Osteoblast (primary cell): Measurements from ENCODE around the gene IDH3B. TPM values are rescaled to one million over a fixed set of nuclear protein-coding genes. Genes with fewer than 3 reads are reported as not detected.

Source experiments
- DNase-seq: peaks from one replicate; pipeline ENCODE4 v3.0.0; 2011; ENCODE audit warnings: low spot score, mixed read lengths; ENCODE audit not compliant: insufficient read length; ENCODE audit errors: missing footprints
- H2AFZ ChIP-seq: 2 replicates; pipeline ENCODE4 v1.6.0; 2011; ENCODE audit warnings: mild to moderate bottlenecking, low read length
- H3K27ac ChIP-seq: 2 replicates; pipeline ENCODE4 v1.5.1; 2011; ENCODE audit warnings: mild to moderate bottlenecking, low read depth, low read length, moderate library complexity
- H3K27me3 ChIP-seq: 2 replicates; pipeline ENCODE4 v1.6.0; 2012; ENCODE audit warnings: mild to moderate bottlenecking, control low read depth, inconsistent platforms, low read length, moderate library complexity; ENCODE audit not compliant: insufficient read depth
- H3K36me3 ChIP-seq: 2 replicates; pipeline ENCODE4 v1.5.1; 2011; ENCODE audit warnings: mild to moderate bottlenecking, low read length, control low read depth, moderate library complexity; ENCODE audit not compliant: insufficient read depth
- H3K4me1 ChIP-seq: 2 replicates; pipeline ENCODE4 v1.5.1; 2011; ENCODE audit warnings: mild to moderate bottlenecking, low read length, control low read depth, moderate library complexity; ENCODE audit not compliant: insufficient read depth
- H3K4me2 ChIP-seq: 2 replicates; pipeline ENCODE4 v1.6.0; 2011; ENCODE audit warnings: mild to moderate bottlenecking, low read length; ENCODE audit not compliant: insufficient read depth
- H3K4me3 ChIP-seq: fragments of 200-600 bp; sonication (generic); 3 replicates; pipeline ENCODE4 v1.5.1; 2012; ENCODE audit warnings: mild to moderate bottlenecking, low read length, inconsistent platforms; ENCODE audit not compliant: insufficient read depth
- H3K79me2 ChIP-seq: 2 replicates; pipeline ENCODE4 v1.6.0; 2012; ENCODE audit warnings: mild to moderate bottlenecking, low read length, control low read depth, inconsistent platforms; ENCODE audit not compliant: insufficient read depth
- H3K9me3 ChIP-seq: 2 replicates; pipeline ENCODE4 v1.5.1; 2011; ENCODE audit warnings: low read depth, low read length, control low read depth
- H4K20me1 ChIP-seq: 2 replicates; pipeline ENCODE4 v1.6.0; 2012; ENCODE audit warnings: mild to moderate bottlenecking, low read length, control low read depth; ENCODE audit not compliant: insufficient read depth
- total RNA-seq: library from RNA; depleted of rRNA; stranded (reverse); fragments of >200 nt; gene quantifications from 2 replicates; pipeline ENCODE4 v1.2.3, GENCODE V29; 2012
- TF ChIP-seq, protein P1 (sequence below): IDR thresholded peaks from 2 replicates; pipeline ENCODE4 v1.5.1; 2011; ENCODE audit warnings: mild to moderate bottlenecking, low read depth, low read length, moderate library complexity; ENCODE audit errors: extremely low read depth

The IDH3B gene
- total RNA-seq, 1 donor = 71.7 TPM

DNA sequence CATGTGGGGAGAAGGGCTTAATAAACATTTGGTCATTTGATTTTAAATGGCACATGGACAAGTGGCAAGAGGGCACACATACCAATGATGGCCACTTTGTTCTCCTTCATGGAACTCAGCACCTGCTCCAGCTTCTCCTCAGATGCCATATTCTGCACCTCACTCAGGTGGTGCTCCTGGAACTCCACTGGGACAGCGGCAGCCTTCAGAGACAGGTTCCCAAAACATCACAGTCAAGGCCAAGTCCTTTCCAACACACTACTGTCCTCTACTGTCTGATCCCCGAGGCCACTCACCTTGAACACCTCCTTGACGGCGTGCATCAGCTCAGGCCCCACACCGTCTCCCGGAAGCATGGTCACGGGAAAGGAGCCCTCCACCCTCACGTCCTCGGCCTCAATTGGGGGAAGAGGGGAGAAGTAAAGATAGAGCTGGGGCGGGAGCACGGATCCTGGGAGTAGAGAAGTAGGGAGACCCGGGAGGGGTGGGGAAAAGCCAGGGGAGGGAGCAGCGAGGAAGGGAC is 591 bp downstream of the IDH3B start:
- Histone ChIP-seq H3K27me3 (peaks cover 3% of the 10 kb centered on the region), H3K4me3 (peak overlapping the region; percentile 94), H3K4me1 (peaks cover 10% of the 10 kb centered on the region), H3K4me2 (peak overlapping the region; percentile 99), H3K9me3 (no peaks in the 10 kb centered on the region), H3K79me2 (peaks cover 21% of the 10 kb centered on the region), H4K20me1 (peaks cover 7% of the 10 kb centered on the region), H3K36me3 (peaks cover 29% of the 10 kb centered on the region), H3K27ac (peak overlapping the region; percentile 97), H2AFZ (peak overlapping the region; percentile 95)
- TF ChIP-seq, protein P1, sequence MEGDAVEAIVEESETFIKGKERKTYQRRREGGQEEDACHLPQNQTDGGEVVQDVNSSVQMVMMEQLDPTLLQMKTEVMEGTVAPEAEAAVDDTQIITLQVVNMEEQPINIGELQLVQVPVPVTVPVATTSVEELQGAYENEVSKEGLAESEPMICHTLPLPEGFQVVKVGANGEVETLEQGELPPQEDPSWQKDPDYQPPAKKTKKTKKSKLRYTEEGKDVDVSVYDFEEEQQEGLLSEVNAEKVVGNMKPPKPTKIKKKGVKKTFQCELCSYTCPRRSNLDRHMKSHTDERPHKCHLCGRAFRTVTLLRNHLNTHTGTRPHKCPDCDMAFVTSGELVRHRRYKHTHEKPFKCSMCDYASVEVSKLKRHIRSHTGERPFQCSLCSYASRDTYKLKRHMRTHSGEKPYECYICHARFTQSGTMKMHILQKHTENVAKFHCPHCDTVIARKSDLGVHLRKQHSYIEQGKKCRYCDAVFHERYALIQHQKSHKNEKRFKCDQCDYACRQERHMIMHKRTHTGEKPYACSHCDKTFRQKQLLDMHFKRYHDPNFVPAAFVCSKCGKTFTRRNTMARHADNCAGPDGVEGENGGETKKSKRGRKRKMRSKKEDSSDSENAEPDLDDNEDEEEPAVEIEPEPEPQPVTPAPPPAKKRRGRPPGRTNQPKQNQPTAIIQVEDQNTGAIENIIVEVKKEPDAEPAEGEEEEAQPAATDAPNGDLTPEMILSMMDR = no peak
- no peak for DNase-seq

DNA sequence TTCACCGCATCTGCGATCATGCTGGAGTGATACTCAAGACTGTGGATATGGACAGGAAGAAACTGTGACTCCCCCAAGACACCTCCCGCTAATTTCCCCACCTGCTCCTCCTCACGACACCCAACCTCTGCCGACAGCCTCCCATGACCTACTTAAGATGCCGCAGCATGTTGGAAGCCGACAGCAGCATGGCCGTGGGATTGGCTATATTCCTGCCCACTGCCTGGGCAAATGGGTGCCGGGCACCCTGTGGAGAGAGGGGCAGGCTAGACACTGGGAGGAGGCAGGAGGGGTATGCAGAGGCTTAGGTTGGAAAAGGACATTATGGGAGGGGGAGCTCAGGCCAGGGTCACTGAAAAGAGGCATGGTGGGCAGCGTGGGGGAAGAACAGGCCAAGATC is 4.5 kb downstream of the IDH3B start:
- no peak overlapping the region for H3K4me2 ChIP-seq
- no peak overlapping the region for H3K4me3 ChIP-seq
- no peak overlapping the region for H2AFZ ChIP-seq
- TF ChIP-seq, protein P1 = no peak
- peaks cover 40% of the 10 kb centered on the region for H3K79me2 ChIP-seq
- H3K36me3 ChIP-seq = peaks cover 68% of the 10 kb centered on the region
- DNase-seq = no peak
- H3K4me1 ChIP-seq = peaks cover 15% of the 10 kb centered on the region
- no peaks in the 10 kb centered on the region for H3K9me3 ChIP-seq
- no peaks in the 10 kb centered on the region for H3K27me3 ChIP-seq
- no peak overlapping the region for H3K27ac ChIP-seq
- peaks cover 34% of the 10 kb centered on the region for H4K20me1 ChIP-seq

DNA sequence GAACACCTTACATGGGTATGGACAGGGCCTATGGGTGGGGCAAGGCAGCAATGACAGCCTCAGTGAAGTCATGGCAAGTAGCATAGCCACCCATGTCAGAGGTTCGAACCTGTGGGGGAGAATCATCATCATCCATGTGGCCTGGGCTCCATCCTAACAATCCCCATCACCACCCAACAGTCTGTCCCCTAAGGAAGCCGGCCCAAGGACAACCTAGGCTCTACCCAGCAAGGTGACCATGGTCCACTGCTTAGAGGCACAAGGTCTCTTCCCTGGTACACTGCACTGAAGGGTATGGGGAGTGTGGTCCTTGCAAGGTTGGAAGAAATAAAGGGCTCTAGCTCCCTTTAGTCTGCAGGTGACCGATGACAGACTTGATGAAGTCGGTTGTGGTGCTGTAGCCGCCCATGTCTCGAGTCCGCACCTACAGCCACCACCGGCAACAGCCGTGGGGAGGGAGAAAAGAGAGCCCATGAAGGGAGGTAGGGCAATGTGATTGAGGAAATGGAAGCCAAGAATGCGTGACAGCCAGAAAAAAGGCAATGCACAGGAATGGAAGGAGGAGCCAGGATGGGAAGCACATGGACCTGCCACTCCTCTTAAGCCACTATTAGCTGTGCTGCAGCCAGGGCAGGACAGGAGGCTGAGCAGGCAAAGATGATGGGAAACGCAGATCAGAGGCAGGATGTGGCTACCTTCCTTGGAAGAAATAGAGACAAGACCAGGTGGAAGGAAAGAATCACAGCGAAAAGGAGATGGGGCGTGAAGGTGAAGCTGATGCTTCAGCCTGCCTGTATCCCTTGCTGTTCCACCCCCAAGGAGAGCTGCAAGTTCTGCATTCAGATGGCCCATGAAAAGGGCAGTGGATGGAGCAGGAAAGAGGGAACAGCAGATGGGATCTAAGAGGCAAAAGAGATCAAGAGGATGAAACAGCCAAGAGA is 5.3 kb downstream of the IDH3B start:
- Histone ChIP-seq H2AFZ (no peak overlapping the region), H3K27ac (no peak overlapping the region), H3K4me3 (no peak overlapping the region), H3K36me3 (peaks cover 74% of the 10 kb centered on the region), H3K27me3 (no peaks in the 10 kb centered on the region), H3K4me2 (no peak overlapping the region), H3K79me2 (peaks cover 46% of the 10 kb centered on the region), H4K20me1 (peaks cover 43% of the 10 kb centered on the region), H3K9me3 (no peaks in the 10 kb centered on the region), H3K4me1 (peaks cover 21% of the 10 kb centered on the region)
- no peak for DNase-seq
- TF ChIP-seq, protein P1 = no peak

DNA sequence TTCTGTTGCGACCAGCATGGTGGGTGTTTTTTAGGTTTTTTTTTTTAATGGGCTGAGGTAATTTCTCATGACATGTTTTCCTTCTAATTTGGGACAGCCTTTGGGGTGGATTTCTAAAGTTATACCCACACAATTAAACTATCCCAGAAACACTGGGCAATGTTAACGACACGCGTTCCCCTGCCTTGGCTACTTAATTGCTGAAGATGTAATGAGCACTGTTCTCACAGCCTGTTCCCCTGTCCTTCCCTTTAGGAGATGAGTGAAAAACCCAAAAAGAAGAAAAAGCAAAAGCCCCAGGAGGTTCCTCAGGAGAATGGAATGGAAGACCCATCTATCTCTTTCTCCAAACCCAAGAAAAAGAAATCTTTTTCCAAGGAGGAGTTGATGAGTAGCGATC is 6.3 kb downstream of the IDH3B start:
- Histone ChIP-seq H3K79me2 (peaks cover 46% of the 10 kb centered on the region), H3K4me3 (no peak overlapping the region), H3K4me1 (peaks cover 14% of the 10 kb centered on the region), H3K9me3 (no peaks in the 10 kb centered on the region), H4K20me1 (peaks cover 44% of the 10 kb centered on the region), H2AFZ (no peak overlapping the region), H3K27ac (no peak overlapping the region), H3K36me3 (peaks cover 74% of the 10 kb centered on the region), H3K4me2 (no peak overlapping the region), H3K27me3 (no peaks in the 10 kb centered on the region)
- no peak for DNase-seq
- TF ChIP-seq, protein P1 = no peak
